ENCODE measurements around the gene TWIST1. TPM values are rescaled to one million over a fixed set of nuclear protein-coding genes. Genes with fewer than 3 reads are reported as not detected.

Gene TWIST1
- total and polyA plus RNA-seq, 2 experiments from 2014 or later, result 0.24 TPM

GRCh38 chr7:19106241-19107080 lies 11.0 kb downstream of the TWIST1 start:
- H3K4me3 Mint-ChIP-seq, result peak overlapping the region; percentile 79
- H3K9me3 Mint-ChIP-seq, result no peaks in the 10 kb centered on the region; the same call in 2 of the 3 replicates
- H3K27ac ChIP-seq (ENCODE audit: low read depth), result no peak overlapping the region
- ATAC-seq (peak; percentile 35), DNase-seq (ENCODE audit: low spot score) (peak; percentile 68)
- peak overlapping the region; percentile 86 for H3K4me2 ChIP-seq
- peaks cover 28% of the 10 kb centered on the region for H3F3A ChIP-seq (replicated peaks; ENCODE audit: low read depth)
- no peaks in the 10 kb centered on the region for H3K36me3 Mint-ChIP-seq (ENCODE audit: low read depth)
- no peaks in the 10 kb centered on the region for H3K79me2 ChIP-seq (replicated peaks; ENCODE audit: insufficient read depth)
- TF ChIP-seq EZH2phosphoT487 (IDR thresholded peaks at IDR 0.05; ENCODE audit: unreplicated experiment) (peak; percentile 60), EZH2 (IDR thresholded peaks at IDR 0.05; ENCODE audit: low read depth, unreplicated experiment) (peak; percentile 65), NANOG (IDR thresholded peaks at IDR 0.05; ENCODE audit: borderline replicate concordance) (no peak), CREB1 (CRISPR knock-in tag; IDR thresholded peaks at IDR 0.05; ENCODE audit: low read depth) (no peak)
- H2AFZ ChIP-seq, result peak overlapping the region; percentile 3
- no peaks in the 10 kb centered on the region for H3K36me3 ChIP-seq (ENCODE audit: insufficient read depth)
- peaks cover 13% of the 10 kb centered on the region; the same call in 1 of the 2 replicates for H4K20me1 ChIP-seq (replicated peaks; ENCODE audit: insufficient read depth)
- H3K4me1 Mint-ChIP-seq, result peaks cover 55% of the 10 kb centered on the region
- H3K4me1 ChIP-seq (ENCODE audit: insufficient read depth), result peaks cover 52% of the 10 kb centered on the region
- H3K4me3 ChIP-seq, result peak overlapping the region; percentile 56
- H3K27me3 ChIP-seq (ENCODE audit: insufficient read depth), result peaks cover 100% of the 10 kb centered on the region
- H3K9me2 ChIP-seq (ENCODE audit: insufficient read depth), result no peaks in the 10 kb centered on the region
- H3K27me3 Mint-ChIP-seq (ENCODE audit: insufficient read depth, low read depth, poor library complexity), result peaks cover 91% of the 10 kb centered on the region
- no peak overlapping the region for H3K27ac Mint-ChIP-seq

- peak overlapping the region; percentile 86 for H3K4me2 ChIP-seq
- peaks cover 13% of the 10 kb centered on the region; the same call in 1 of the 2 replicates for H4K20me1 ChIP-seq (replicated peaks; ENCODE audit: insufficient read depth)
- no peaks in the 10 kb centered on the region for H3K9me2 ChIP-seq (ENCODE audit: insufficient read depth)
- peaks cover 96% of the 10 kb centered on the region for H3K27me3 ChIP-seq (ENCODE audit: insufficient read depth)
- Mint-ChIP-seq H3K9me3 (no peaks in the 10 kb centered on the region; the same call in 2 of the 3 replicates), H3K27ac (no peak overlapping the region), H3K4me1 (peaks cover 53% of the 10 kb centered on the region), H3K36me3 (ENCODE audit: low read depth) (no peaks in the 10 kb centered on the region), H3K4me3 (peak overlapping the region; percentile 79), H3K27me3 (ENCODE audit: insufficient read depth, low read depth, poor library complexity) (peaks cover 86% of the 10 kb centered on the region)
- no peak overlapping the region for H3K27ac ChIP-seq (ENCODE audit: low read depth)
- no peaks in the 10 kb centered on the region for H3K79me2 ChIP-seq (replicated peaks; ENCODE audit: insufficient read depth)
- ATAC-seq (no peak), DNase-seq (ENCODE audit: low spot score) (no peak)
- H3K4me3 ChIP-seq, result peak overlapping the region; percentile 56
- peaks cover 43% of the 10 kb centered on the region for H3K4me1 ChIP-seq (ENCODE audit: insufficient read depth)
- H3F3A ChIP-seq (replicated peaks; ENCODE audit: low read depth), result peaks cover 26% of the 10 kb centered on the region
- no peaks in the 10 kb centered on the region for H3K36me3 ChIP-seq (ENCODE audit: insufficient read depth)
- no peak overlapping the region for H2AFZ ChIP-seq
- TF ChIP-seq ETS1 (IDR thresholded peaks at IDR 0.05) (no peak), NANOG (IDR thresholded peaks at IDR 0.05; ENCODE audit: borderline replicate concordance) (no peak), CTCF (conservative IDR thresholded peaks at IDR 0.05; ENCODE audit: low read depth in 2 of 2) (no peak), CREB1 (CRISPR knock-in tag; IDR thresholded peaks at IDR 0.05; ENCODE audit: low read depth) (no peak), EZH2phosphoT487 (IDR thresholded peaks at IDR 0.05; ENCODE audit: unreplicated experiment) (no peak), JUNB (IDR thresholded peaks at IDR 0.05; ENCODE audit: unreplicated experiment) (no peak), REST (IDR thresholded peaks at IDR 0.05; ENCODE audit: unreplicated experiment) (no peak), STAT1 (IDR thresholded peaks at IDR 0.05; ENCODE audit: unreplicated experiment) (no peak), ZNF331 (CRISPR knock-in tag; IDR thresholded peaks at IDR 0.05; ENCODE audit: low read depth) (no peak)
These were observed 11.9 kb downstream of the TWIST1 start for GRCh38 chr7:19105546-19105945.

Measured in GM23338 (cell line).